ENCODE data around the gene PPARD. TPM values are rescaled to one million over a fixed set of nuclear protein-coding genes. Genes with fewer than 3 reads are reported as not detected.
"Not testable (repeated sequence)": the region's sequence is repeated elsewhere in the genome, so short reads cannot be mapped to it uniquely, and the experiment has no call there.

The PPARD gene
- polyA plus RNA-seq, 3 donors: 1.2 to 22.0 (median 2.4) TPM

GRCh38 chr6:35330541-35331119 lies 11.7 kb upstream of the PPARD start:
- no peaks in the 10 kb centered on the region for H3K27me3 ChIP-seq (ENCODE audit: control insufficient read depth in 2 of 2, insufficient read depth in 2 of 2, low read length in 2 of 2)
- H3K9me3 ChIP-seq (replicated peaks in 1 of 2; ENCODE audit: control insufficient read depth in 1 of 2, insufficient read depth in 1 of 2, low read length in 2 of 2): no peaks in the 10 kb centered on the region
- Mint-ChIP-seq H3K27me3 (ENCODE audit: low read depth in 3 of 3) (peaks cover 3 to 11% (median 7%) of the 10 kb centered on the region in 3 donors), H3K27ac (no peak overlapping the region), H3K9me3 (peaks cover 15 to 23% (median 18%) of the 10 kb centered on the region in 7 donors), H3K4me3 (no peak overlapping the region), H3K36me3 (peaks cover 14 to 33% of the 10 kb centered on the region in 2 donors), H3K4me1 (peaks cover 10% of the 10 kb centered on the region)
- TF ChIP-seq, protein P1, sequence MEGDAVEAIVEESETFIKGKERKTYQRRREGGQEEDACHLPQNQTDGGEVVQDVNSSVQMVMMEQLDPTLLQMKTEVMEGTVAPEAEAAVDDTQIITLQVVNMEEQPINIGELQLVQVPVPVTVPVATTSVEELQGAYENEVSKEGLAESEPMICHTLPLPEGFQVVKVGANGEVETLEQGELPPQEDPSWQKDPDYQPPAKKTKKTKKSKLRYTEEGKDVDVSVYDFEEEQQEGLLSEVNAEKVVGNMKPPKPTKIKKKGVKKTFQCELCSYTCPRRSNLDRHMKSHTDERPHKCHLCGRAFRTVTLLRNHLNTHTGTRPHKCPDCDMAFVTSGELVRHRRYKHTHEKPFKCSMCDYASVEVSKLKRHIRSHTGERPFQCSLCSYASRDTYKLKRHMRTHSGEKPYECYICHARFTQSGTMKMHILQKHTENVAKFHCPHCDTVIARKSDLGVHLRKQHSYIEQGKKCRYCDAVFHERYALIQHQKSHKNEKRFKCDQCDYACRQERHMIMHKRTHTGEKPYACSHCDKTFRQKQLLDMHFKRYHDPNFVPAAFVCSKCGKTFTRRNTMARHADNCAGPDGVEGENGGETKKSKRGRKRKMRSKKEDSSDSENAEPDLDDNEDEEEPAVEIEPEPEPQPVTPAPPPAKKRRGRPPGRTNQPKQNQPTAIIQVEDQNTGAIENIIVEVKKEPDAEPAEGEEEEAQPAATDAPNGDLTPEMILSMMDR (IDR thresholded peaks at IDR 0.05): no peak
- DNase-seq: no peak
- H3K27ac ChIP-seq (ENCODE audit: low read depth in 1 of 2, low read length in 2 of 2): no peak overlapping the region
- no peak overlapping the region for H3K4me2 ChIP-seq (replicated peaks; ENCODE audit: extremely low read depth, low read length, poor library complexity, severe bottlenecking)
- H4K20me1 ChIP-seq (ENCODE audit: insufficient read depth, low read length): peaks cover 3% of the 10 kb centered on the region
- no peak overlapping the region for H2AFZ ChIP-seq (ENCODE audit: insufficient read depth, low read depth, low read length, poor library complexity, severe bottlenecking)
- H3K4me1 ChIP-seq (ENCODE audit: control insufficient read depth in 1 of 2, insufficient read depth in 2 of 2, low read length in 2 of 2): no peaks in the 10 kb centered on the region
- no peak overlapping the region for H3K9ac ChIP-seq (ENCODE audit: insufficient read depth, low read length, poor library complexity, severe bottlenecking)
- H3K79me2 ChIP-seq (ENCODE audit: insufficient read depth, low read length): no peaks in the 10 kb centered on the region
- intact Hi-C loops (cut with micrococcal nuclease): no loop called here
- peaks cover 0 to 15% of the 10 kb centered on the region in 2 donors for H3K36me3 ChIP-seq (replicated peaks in 1 of 2; ENCODE audit: control insufficient read depth in 1 of 2, insufficient read depth in 2 of 2, low read length in 2 of 2)
- H3K4me3 ChIP-seq (replicated peaks in 1 of 3; ENCODE audit: low read depth in 2 of 3, low read length in 3 of 3): no peak overlapping the region
- 98% methylated on average over 5 of the region's 9 CpGs for WGBS (ENCODE audit: insufficient coverage)

- H3K36me3 ChIP-seq (replicated peaks in 1 of 2; ENCODE audit: control insufficient read depth in 1 of 2, insufficient read depth in 2 of 2, low read length in 2 of 2): peaks cover 0 to 14% of the 10 kb centered on the region in 2 donors
- H3K9me3 Mint-ChIP-seq: peaks cover 17 to 26% (median 18%) of the 10 kb centered on the region in 7 donors
- H3K27ac ChIP-seq (ENCODE audit: low read depth in 1 of 2, low read length in 2 of 2); H3K27ac Mint-ChIP-seq; H3K9me3 ChIP-seq (replicated peaks in 1 of 2; ENCODE audit: control insufficient read depth in 1 of 2, insufficient read depth in 1 of 2, low read length in 2 of 2); H3K27me3 ChIP-seq (ENCODE audit: control insufficient read depth in 2 of 2, insufficient read depth in 2 of 2, low read length in 2 of 2); DNase-seq; H4K20me1 ChIP-seq (ENCODE audit: insufficient read depth, low read length); H3K4me3 Mint-ChIP-seq; H3K4me1 ChIP-seq (ENCODE audit: control insufficient read depth in 1 of 2, insufficient read depth in 2 of 2, low read length in 2 of 2); H3K4me3 ChIP-seq (replicated peaks in 1 of 3; ENCODE audit: low read depth in 2 of 3, low read length in 3 of 3); H2AFZ ChIP-seq (ENCODE audit: insufficient read depth, low read depth, low read length, poor library complexity, severe bottlenecking); intact Hi-C loops (cut with micrococcal nuclease); H3K4me2 ChIP-seq (replicated peaks; ENCODE audit: extremely low read depth, low read length, poor library complexity, severe bottlenecking); H3K79me2 ChIP-seq (ENCODE audit: insufficient read depth, low read length); H3K9ac ChIP-seq (ENCODE audit: insufficient read depth, low read length, poor library complexity, severe bottlenecking): not testable (repeated sequence)
- 92% methylated on average over 8 of the region's 9 CpGs for WGBS (ENCODE audit: insufficient coverage)
- peaks cover 14 to 26% of the 10 kb centered on the region in 2 donors for H3K36me3 Mint-ChIP-seq
- H3K4me1 Mint-ChIP-seq: peaks cover 13% of the 10 kb centered on the region
- peaks cover 4 to 14% (median 9%) of the 10 kb centered on the region in 3 donors for H3K27me3 Mint-ChIP-seq (ENCODE audit: low read depth in 3 of 3)
Measured at GRCh38 chr6:35332074-35332887, 10.1 kb upstream of the PPARD start.
